Measurements from ENCODE around the gene EPOP.
"Not testable (repeated sequence)": the region's sequence is repeated elsewhere in the genome, so short reads cannot be mapped to it uniquely, and the experiment has no call there.

Gene EPOP

GRCh38 chr17:38653230-38653629 lies 21.5 kb downstream of the EPOP start:
- no peak for FAIRE-seq
- DNase-seq (ENCODE audit: low spot score) = no peak

- DNase-seq (ENCODE audit: low spot score); FAIRE-seq: not testable (repeated sequence)
These were observed 24.0 kb downstream of the EPOP start for GRCh38 chr17:38650653-38651173.

GRCh38 chr17:38637951-38638350 lies 36.8 kb downstream of the EPOP start:
- FAIRE-seq (no peak), DNase-seq (ENCODE audit: low spot score) (no peak)

GRCh38 chr17:38636054-38636453 lies 38.7 kb downstream of the EPOP start:
- DNase-seq (ENCODE audit: low spot score) = no peak
- no peak for FAIRE-seq

GRCh38 chr17:38632334-38632733 lies 42.4 kb downstream of the EPOP start:
- no peak for FAIRE-seq
- no peak for DNase-seq (ENCODE audit: low spot score)

GRCh38 chr17:38628441-38628840 lies 46.3 kb downstream of the EPOP start:
- DNase-seq (ENCODE audit: low spot score) (no peak), FAIRE-seq (no peak)

GRCh38 chr17:38627957-38628356 lies 46.8 kb downstream of the EPOP start:
- DNase-seq (ENCODE audit: low spot score) (no peak), FAIRE-seq (no peak)

- not testable (repeated sequence) for DNase-seq (ENCODE audit: low spot score); FAIRE-seq
These were observed 48.0 kb downstream of the EPOP start for GRCh38 chr17:38626606-38627226.

- FAIRE-seq = no peak
- no peak for DNase-seq (ENCODE audit: low spot score)
These were observed 49.3 kb downstream of the EPOP start for GRCh38 chr17:38625482-38625881.

- FAIRE-seq; DNase-seq (ENCODE audit: low spot score): not testable (repeated sequence)
These were observed 49.9 kb downstream of the EPOP start for GRCh38 chr17:38624782-38625355.
